Measurements from ENCODE around the gene OGDHL. TPM values are rescaled to one million over a fixed set of nuclear protein-coding genes. Genes with fewer than 3 reads are reported as not detected.

The OGDHL gene
- total RNA-seq, 1 experiment from 2014 or later, result 22.6 TPM

DNA sequence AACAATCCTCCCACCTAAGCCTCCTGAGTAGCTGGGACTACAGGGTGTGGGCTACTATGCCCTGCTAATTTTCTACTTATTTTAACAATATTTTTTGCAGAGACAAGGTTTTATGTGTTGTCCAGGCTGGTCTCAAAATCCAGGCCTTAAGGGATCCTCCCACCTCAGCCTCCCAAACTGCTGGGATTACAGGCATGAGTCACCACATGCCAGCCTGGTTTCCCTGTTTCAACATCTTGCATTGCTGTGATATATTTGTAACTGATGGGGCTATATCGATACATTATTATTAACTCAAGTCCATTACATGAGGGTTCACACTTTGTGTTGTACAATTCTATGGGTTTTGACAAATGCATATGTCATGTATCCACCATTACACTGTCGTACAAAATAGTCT lies 41.9 kb upstream of the OGDHL start:
- no peak overlapping the region for H3K27ac ChIP-seq (ENCODE audit: insufficient read length, low read depth, low read length)
- no peak overlapping the region for H3K4me2 ChIP-seq (ENCODE audit: insufficient read depth, insufficient read length, low read length)
- H3K23ac ChIP-seq (ENCODE audit: insufficient read length, low read depth, low read length), result no peak overlapping the region
- Mint-ChIP-seq H3K4me3 (no peak overlapping the region), H3K9me3 (peaks cover 8 to 10% of the 10 kb centered on the region in 2 experiments), H3K4me1 (no peaks in the 10 kb centered on the region), H3K36me3 (ENCODE audit: insufficient read depth in 1 of 3, low read depth in 3 of 3) (peaks cover 0 to 7% (median 0%) of the 10 kb centered on the region in 3 experiments; a peak in 2 of 7 replicates), H3K27ac (no peak overlapping the region), H3K27me3 (ENCODE audit: low read depth) (no peaks in the 10 kb centered on the region)
- H3K4me1 ChIP-seq (ENCODE audit: insufficient read depth, low read length), result no peaks in the 10 kb centered on the region
- H2BK120ac ChIP-seq (ENCODE audit: low read depth, low read length, poor library complexity, severe bottlenecking), result no peak overlapping the region
- no peak overlapping the region for H3K56ac ChIP-seq (ENCODE audit: insufficient read length, low read depth, low read length)
- no peak overlapping the region for H2AK5ac ChIP-seq (ENCODE audit: insufficient read length, low read length)
- no peak overlapping the region for H2BK12ac ChIP-seq (ENCODE audit: insufficient read length, low read depth, low read length)
- H4K8ac ChIP-seq (replicated peaks; ENCODE audit: insufficient read length, low read depth, low read length), result no peak overlapping the region
- no peak overlapping the region for H3K4ac ChIP-seq (ENCODE audit: low read depth, low read length)
- no peaks in the 10 kb centered on the region for H3K27me3 ChIP-seq (ENCODE audit: insufficient read depth, low read length)
- H2BK20ac ChIP-seq (ENCODE audit: low read depth, low read length, poor library complexity, severe bottlenecking), result no peak overlapping the region
- no CpG with 5 or more reads among the region's 2 CpGs for WGBS (ENCODE audit: extremely low coverage, insufficient read length, low lambda C conversion rate)
- no peak overlapping the region for H3K14ac ChIP-seq (ENCODE audit: insufficient read depth, low read length)
- TF ChIP-seq, protein P1, sequence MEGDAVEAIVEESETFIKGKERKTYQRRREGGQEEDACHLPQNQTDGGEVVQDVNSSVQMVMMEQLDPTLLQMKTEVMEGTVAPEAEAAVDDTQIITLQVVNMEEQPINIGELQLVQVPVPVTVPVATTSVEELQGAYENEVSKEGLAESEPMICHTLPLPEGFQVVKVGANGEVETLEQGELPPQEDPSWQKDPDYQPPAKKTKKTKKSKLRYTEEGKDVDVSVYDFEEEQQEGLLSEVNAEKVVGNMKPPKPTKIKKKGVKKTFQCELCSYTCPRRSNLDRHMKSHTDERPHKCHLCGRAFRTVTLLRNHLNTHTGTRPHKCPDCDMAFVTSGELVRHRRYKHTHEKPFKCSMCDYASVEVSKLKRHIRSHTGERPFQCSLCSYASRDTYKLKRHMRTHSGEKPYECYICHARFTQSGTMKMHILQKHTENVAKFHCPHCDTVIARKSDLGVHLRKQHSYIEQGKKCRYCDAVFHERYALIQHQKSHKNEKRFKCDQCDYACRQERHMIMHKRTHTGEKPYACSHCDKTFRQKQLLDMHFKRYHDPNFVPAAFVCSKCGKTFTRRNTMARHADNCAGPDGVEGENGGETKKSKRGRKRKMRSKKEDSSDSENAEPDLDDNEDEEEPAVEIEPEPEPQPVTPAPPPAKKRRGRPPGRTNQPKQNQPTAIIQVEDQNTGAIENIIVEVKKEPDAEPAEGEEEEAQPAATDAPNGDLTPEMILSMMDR (conservative IDR thresholded peaks at IDR 0.05), result no peak
- H2BK5ac ChIP-seq (ENCODE audit: insufficient read length, low read length), result no peak overlapping the region
- no peaks in the 10 kb centered on the region for H3K79me1 ChIP-seq (ENCODE audit: insufficient read depth, low read depth, low read length, poor library complexity, severe bottlenecking)
- DNase-seq, result no peak
- H2AFZ ChIP-seq (ENCODE audit: low read length), result no peak overlapping the region
- no peaks in the 10 kb centered on the region for H3K79me2 ChIP-seq (ENCODE audit: insufficient read depth, low read length)
- no peak overlapping the region for H3T11ph ChIP-seq (ENCODE audit: low read length)
- H4K20me1 ChIP-seq (ENCODE audit: control insufficient read depth, insufficient read depth, insufficient read length), result no peaks in the 10 kb centered on the region
- H3K23me2 ChIP-seq (ENCODE audit: insufficient read length, low read depth, low read length, poor library complexity, severe bottlenecking), result no peaks in the 10 kb centered on the region
- no peaks in the 10 kb centered on the region for H3K9me3 ChIP-seq (ENCODE audit: control insufficient read depth, low read depth, low read length)
- H3K9ac ChIP-seq (ENCODE audit: extremely low read depth, insufficient read length, low read length), result no peak overlapping the region
- H3K18ac ChIP-seq (ENCODE audit: insufficient read length, low read depth, low read length), result no peak overlapping the region
- H2BK15ac ChIP-seq (ENCODE audit: low read depth, low read length), result no peak overlapping the region
- no peak overlapping the region for H4K5ac ChIP-seq (ENCODE audit: insufficient read length, low read depth, low read length)
- no peak overlapping the region for H4K91ac ChIP-seq (ENCODE audit: insufficient read length, low read depth, low read length)

All from H9 (cell line).